Peyer's patch (tissue), 4 donors: ENCODE measurements around the gene ABCA3. TPM values are rescaled to one million over a fixed set of nuclear protein-coding genes. Genes with fewer than 3 reads are reported as not detected.
A peak's percentile ranks its signal among the peaks of the same experiment; 100 is the strongest.

Experiments
- DNase-seq, 3 donors: peaks; one replicate each; pipeline ENCODE4 v3.0.0-alpha.2; 2017 to 2019
- H3K27ac ChIP-seq, 4 donors: fragments of 200-600 bp; sonication (generic); one replicate each; pipeline ENCODE4 v1.5.1; 2016 to 2019
- H3K27me3 ChIP-seq, 2 donors: fragments of 200-600 bp; sonication (generic); one replicate each; pipeline ENCODE4 v1.5.1; 2019
- H3K36me3 ChIP-seq, 3 donors: fragments of 200-600 bp; sonication (generic); one replicate each; pipeline ENCODE4 v1.5.1; 2016 to 2019
- H3K4me1 ChIP-seq, 4 donors: fragments of 200-600 bp; sonication (generic); one replicate each; pipeline ENCODE4 v1.5.1; 2016 to 2019
- H3K4me3 ChIP-seq, 4 donors: fragments of 200-600 bp; sonication (generic); 1 replicate in 3 of 4; 2 replicates in 1 of 4; pipeline ENCODE4 v1.5.1; 2016 to 2019; ENCODE audit warnings: mild to moderate bottlenecking in 1 of 4
- H3K9me3 ChIP-seq, 4 donors: fragments of 200-600 bp; sonication (generic); one replicate each; pipeline ENCODE4 v1.5.1; 2016 to 2019; ENCODE audit warnings: mild to moderate bottlenecking in 1 of 4
- POLR2A ChIP-seq, 2 donors: fragments of 450-650 bp; IDR thresholded peaks; one replicate each; pipeline ENCODE4 v1.5.1; 2017; ENCODE audit warnings: antibody characterized with exemption in 2 of 2, mild to moderate bottlenecking in 2 of 2, moderate library complexity in 2 of 2
- total RNA-seq, 4 donors: library from RNA; depleted of rRNA; stranded (reverse); fragments of >200 nt; gene quantifications; one replicate each; pipeline ENCODE4 v1.1.0, GENCODE V29; 2016
- TF ChIP-seq, protein P1 (sequence below), 6 experiments: fragments of 450-650 bp in 4 of 6; fragments of 200-600 bp in 2 of 6; sonication (generic) in 1 of 6; IDR thresholded peaks; one replicate each; pipeline ENCODE4 v1.5.1; 2017 to 2019; ENCODE audit warnings: antibody characterized with exemption in 6 of 6, mild to moderate bottlenecking in 3 of 6, moderate library complexity in 1 of 6

The ABCA3 gene
- total RNA-seq, 4 donors from 2014 or later = 3.2 to 6.6 (median 4.6) TPM

DNA sequence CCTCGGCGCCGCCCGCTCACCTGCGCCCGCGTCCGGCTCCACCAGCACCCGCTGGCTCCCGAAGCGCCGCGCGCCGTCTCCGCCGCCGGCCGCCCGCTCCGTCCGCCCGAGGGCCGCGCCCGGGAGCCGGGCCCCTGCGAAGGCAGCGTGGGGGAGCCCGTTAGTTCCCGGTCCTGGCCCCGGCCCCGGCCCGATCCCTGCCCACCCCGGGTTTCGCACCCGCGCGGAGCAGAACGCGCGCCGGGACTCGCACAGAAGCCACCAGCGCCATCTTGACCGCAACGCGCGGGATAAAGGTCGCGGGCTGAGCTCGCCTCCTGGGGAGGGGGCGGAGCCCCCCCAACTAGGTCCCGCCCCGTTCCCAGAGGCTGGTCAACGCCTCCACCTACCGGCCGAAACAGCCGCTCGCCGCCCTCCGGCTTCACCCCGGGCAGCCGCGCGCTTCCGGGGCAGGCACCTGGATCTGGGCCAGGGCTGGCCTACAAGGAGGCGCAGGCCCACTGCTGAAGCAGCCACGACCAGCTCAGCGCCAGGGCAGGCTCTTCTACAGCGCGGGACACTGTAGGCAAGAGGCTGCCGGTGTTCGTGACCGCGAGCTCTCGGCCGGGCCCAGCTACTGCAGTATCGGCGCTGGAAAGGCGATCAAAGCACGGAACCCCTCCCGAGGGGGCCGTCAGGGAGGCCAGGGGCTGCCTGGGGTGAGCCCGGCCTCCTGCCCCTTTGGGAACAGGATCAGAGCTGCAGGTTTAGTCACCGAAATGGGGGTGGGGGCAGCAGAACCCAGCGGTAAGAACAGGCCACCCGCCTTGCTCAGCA, 89.0 kb downstream of the ABCA3 start, which contains the start of gene ECI1:
Gene ECI1, minus strand, starts transcription at position 292 of the 816 bp plus-strand sequence. Its CDS starts 21 bp downstream, at position 271.
- Histone ChIP-seq H3K36me3 (peaks cover 0 to 62% (median 0%) of the 10 kb centered on the region in 3 donors), H3K9me3 (no peaks in the 10 kb centered on the region), H3K4me3 (peak within 1 kb of the TSS; percentile 60 to 91 (median 78)), H3K4me1 (peaks cover 0 to 17% (median 11%) of the 10 kb centered on the region in 4 donors), H3K27me3 (no peaks in the 10 kb centered on the region), H3K27ac (peak within 1 kb of the TSS; percentile 88 to 98 (median 91))
- TF ChIP-seq, protein P1, sequence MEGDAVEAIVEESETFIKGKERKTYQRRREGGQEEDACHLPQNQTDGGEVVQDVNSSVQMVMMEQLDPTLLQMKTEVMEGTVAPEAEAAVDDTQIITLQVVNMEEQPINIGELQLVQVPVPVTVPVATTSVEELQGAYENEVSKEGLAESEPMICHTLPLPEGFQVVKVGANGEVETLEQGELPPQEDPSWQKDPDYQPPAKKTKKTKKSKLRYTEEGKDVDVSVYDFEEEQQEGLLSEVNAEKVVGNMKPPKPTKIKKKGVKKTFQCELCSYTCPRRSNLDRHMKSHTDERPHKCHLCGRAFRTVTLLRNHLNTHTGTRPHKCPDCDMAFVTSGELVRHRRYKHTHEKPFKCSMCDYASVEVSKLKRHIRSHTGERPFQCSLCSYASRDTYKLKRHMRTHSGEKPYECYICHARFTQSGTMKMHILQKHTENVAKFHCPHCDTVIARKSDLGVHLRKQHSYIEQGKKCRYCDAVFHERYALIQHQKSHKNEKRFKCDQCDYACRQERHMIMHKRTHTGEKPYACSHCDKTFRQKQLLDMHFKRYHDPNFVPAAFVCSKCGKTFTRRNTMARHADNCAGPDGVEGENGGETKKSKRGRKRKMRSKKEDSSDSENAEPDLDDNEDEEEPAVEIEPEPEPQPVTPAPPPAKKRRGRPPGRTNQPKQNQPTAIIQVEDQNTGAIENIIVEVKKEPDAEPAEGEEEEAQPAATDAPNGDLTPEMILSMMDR (IDR thresholded peaks at IDR 0.05) = peak; percentile 69 to 93 (median 82)
- TF ChIP-seq POLR2A (IDR thresholded peaks at IDR 0.05) = peak; percentile 89 to 91
- DNase-seq = peak; percentile 92 to 98 (median 98)

DNA sequence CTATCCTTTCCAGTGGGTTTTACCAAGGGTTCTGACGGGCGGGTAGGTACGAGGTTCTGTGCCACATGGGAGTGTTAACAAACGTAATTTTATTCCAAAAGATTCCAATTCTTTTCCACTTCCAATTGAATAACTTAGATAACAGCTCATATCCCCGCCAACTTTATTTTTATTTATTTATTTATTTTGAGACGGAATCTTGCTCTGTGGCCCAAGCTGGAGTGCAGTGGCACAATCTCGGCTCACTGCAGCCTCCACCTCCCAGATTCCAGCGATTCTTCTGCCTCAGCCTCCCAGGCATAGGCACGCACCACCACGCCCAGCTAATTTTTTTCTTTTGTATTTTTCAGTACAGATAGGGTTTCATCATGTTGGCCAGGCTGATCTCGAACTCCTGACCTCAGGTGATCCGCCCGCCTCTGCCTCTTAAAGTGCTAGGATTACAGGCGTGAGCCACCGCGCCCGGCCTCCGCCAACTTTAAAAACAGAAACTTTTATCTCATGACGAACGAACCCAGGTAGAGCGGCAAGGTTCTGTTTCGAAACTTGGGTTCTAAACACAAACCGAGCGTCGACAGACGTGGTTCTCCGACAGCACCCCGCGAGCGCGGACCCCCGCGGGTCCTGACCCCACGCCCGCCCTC, 89.8 kb downstream of the ABCA3 start:
- DNase-seq = peak; percentile 35 to 76 (median 71)
- Histone ChIP-seq H3K27ac (peak overlapping the region; percentile 88 to 98 (median 91)), H3K27me3 (no peaks in the 10 kb centered on the region), H3K4me1 (peaks cover 0 to 17% (median 11%) of the 10 kb centered on the region in 4 donors), H3K36me3 (peaks cover 0 to 62% (median 0%) of the 10 kb centered on the region in 3 donors), H3K4me3 (peak overlapping the region; percentile 60 to 91 (median 78)), H3K9me3 (no peaks in the 10 kb centered on the region)
- no peak for TF ChIP-seq POLR2A (IDR thresholded peaks at IDR 0.05)
- TF ChIP-seq, protein P1 (IDR thresholded peaks at IDR 0.05) = no peak

- H3K36me3 ChIP-seq = peaks cover 0 to 75% (median 0%) of the 10 kb centered on the region in 3 donors
These were observed 94.1 kb downstream of the ABCA3 start for GRCh38 chr16:2246301-2246885.

DNA sequence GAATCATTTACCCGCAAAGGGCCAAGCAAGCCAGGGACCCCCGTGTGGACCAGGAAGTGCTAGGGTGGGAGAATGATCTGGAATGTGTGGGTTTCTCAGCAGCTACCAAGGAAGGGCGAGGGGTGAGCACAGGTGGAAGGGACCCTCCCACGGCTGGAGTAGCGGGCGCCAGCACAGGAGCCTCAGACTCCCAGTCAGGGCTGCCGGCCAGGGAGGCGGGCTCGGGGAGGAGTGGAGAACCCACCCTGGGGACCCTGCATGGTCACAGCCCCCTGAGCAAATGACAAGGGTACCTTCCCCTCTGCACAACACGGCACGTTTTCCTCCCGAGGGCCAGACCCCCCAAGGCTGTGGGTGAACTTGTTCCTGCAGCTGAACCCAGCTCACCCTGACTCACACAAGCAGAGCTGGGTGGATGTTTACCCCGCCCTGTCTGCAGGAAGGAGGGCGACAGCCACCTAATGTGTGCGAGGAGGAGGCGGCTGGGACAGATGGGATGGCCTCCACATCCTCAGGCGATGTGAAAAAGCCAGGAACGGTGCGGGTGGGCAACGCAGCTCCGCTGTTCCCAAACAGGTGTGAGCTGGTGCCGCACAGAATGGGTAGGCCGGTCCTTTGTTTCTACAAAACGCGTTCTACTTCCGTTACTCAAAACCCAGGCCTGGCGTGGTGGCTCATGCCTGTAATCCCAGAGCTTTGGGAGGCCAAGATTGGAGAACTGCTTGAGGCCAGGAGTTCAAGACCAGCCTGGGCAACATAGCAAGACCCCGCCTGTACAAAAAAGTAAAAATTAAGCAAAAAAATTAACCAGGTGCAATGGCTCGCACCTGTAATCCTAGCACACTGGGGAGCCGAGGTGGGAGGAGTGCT, 95.4 kb downstream of the ABCA3 start:
- no peak for DNase-seq
- H3K27ac ChIP-seq = no peak overlapping the region
- TF ChIP-seq, protein P1 (IDR thresholded peaks at IDR 0.05) = no peak
- TF ChIP-seq POLR2A (IDR thresholded peaks at IDR 0.05) = no peak

More at GRCh38 chr16:2246301-2246885, 94.1 kb downstream of the ABCA3 start:
- Histone ChIP-seq H3K4me1 (peaks cover 0 to 10% (median 5%) of the 10 kb centered on the region in 4 donors), H3K27me3 (no peaks in the 10 kb centered on the region), H3K9me3 (no peaks in the 10 kb centered on the region), H3K4me3 (no peak overlapping the region), H3K27ac (no peak overlapping the region)
- DNase-seq = no peak
- TF ChIP-seq, protein P1 (IDR thresholded peaks at IDR 0.05) = no peak
- TF ChIP-seq POLR2A (IDR thresholded peaks at IDR 0.05) = no peak

More for the DNA sequence above, 95.4 kb downstream of the ABCA3 start:
- Histone ChIP-seq H3K4me1 (peaks cover 0 to 4% (median under 1%) of the 10 kb centered on the region in 4 donors), H3K4me3 (no peak overlapping the region), H3K9me3 (no peaks in the 10 kb centered on the region), H3K27me3 (no peaks in the 10 kb centered on the region), H3K36me3 (peaks cover 0 to 77% (median 0%) of the 10 kb centered on the region in 3 donors)
